GM13976 (cell line): ENCODE data around the gene RASA3.

ENCODE experiments used
- DNase-seq: peaks from one replicate; pipeline ENCODE4 v3.0.0; 2012; ENCODE audit warnings: low spot score
- in situ Hi-C: fragments of 300-500 bp; cut with MboI; formaldehyde crosslinking; loops from one replicate; pipeline ENCODE4 v1.12.0; 2022; ENCODE audit warnings: low sequenced_read_pairs, mixed read lengths, inconsistent platforms; ENCODE audit not compliant: unreplicated experiment
- TF ChIP-seq, protein P1 (sequence below): IDR thresholded peaks from 2 replicates; pipeline ENCODE4 v1.5.1; 2012; ENCODE audit warnings: borderline replicate concordance, mild to moderate bottlenecking; ENCODE audit not compliant: insufficient read depth; ENCODE audit errors: extremely low read depth, missing control alignments, control extremely low read depth

Gene RASA3

DNA sequence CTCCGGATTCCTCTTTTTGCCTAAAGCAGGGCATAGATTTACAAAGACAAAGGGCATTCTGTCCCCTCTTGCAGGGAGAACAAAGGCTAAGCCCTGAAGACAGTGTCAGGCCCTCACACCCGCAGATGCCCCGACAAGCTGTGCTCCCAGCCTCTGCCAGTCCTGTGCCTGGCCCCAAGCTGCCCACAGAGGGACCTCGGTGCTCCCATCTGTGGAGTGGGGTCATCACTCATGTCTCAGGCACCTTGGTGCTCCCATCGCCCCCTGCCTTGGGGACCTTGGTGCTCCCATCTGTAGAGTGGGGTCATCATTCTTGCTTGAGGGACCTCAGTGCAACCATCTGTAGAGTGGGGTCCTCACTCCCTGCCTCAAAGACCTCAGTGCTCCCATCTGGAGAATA, 182.9 kb downstream of the RASA3 start:
- DNase-seq, result no peak
- TF ChIP-seq, protein P1, sequence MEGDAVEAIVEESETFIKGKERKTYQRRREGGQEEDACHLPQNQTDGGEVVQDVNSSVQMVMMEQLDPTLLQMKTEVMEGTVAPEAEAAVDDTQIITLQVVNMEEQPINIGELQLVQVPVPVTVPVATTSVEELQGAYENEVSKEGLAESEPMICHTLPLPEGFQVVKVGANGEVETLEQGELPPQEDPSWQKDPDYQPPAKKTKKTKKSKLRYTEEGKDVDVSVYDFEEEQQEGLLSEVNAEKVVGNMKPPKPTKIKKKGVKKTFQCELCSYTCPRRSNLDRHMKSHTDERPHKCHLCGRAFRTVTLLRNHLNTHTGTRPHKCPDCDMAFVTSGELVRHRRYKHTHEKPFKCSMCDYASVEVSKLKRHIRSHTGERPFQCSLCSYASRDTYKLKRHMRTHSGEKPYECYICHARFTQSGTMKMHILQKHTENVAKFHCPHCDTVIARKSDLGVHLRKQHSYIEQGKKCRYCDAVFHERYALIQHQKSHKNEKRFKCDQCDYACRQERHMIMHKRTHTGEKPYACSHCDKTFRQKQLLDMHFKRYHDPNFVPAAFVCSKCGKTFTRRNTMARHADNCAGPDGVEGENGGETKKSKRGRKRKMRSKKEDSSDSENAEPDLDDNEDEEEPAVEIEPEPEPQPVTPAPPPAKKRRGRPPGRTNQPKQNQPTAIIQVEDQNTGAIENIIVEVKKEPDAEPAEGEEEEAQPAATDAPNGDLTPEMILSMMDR, result no peak
- in situ Hi-C loops, result no loop called here

DNA sequence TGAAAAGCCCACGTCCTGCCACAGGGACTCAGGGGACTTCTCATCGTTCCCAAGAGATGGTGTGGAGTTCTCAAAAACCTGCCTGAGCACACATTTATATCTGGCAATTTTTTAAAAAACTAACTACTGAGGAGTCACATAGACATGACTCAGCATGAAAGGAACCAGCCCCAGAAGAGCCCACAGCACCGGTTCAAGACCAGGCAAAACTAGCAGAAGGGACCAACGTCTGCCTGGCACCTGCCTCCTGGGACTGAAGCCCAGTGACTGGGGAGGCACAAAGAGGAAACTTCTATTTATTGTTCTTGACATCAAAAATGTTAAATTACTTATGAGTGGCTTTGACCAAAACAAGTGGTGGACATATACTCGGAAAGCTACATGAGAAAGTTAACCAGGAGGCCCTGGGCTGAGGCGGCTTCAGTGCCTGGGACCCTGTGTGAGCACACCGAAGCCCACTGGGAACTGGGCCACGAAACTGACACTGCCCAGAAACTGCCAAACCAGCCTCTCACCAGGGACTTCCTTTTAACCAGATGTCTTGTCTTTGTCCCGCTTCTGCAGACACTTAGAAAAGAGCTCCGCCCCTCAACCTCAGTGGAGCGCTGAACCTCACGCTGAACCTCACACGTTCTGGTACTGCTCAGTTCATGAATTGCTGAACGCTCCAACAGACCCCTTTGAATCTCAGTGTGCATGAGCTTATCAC, 184.2 kb downstream of the RASA3 start:
- DNase-seq, result no peak
- in situ Hi-C loops, result no loop called here
- TF ChIP-seq, protein P1, result no peak

DNA sequence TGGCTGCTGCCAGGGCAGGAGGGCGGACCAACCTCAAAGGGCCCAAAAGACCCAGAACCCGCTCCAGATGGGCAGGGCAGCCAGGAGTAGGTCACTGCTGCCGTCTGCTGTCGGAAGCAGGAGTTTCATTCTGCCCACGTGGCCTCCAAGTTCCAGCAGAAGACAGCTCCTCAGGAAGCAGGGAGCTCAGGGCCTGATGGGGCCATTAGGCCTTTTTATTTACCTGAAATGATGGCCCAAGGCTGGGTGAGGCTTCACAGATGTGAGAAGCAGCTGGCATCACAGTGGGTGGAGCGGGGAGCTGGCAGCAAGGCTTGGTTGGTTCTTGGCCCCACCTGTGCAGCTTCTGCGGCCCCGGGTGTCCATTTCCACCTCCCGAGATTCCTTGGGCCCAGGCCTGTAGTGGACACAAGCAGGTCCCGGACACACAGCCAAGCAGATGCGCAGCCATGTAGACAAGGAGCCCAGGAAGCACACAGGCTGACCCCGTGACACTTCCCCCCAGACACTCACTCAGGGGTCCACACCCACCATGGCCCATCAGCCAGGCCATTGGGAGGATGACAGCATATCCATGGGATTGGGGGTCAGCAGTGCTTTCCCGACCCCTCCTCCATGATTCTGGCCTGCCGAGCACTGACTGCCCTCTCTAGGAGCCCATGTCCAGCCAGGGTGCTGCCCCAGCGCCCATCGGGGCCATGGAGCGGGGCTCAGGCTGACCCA, 185.0 kb downstream of the RASA3 start:
- TF ChIP-seq, protein P1, result no peak
- in situ Hi-C loops, result no loop called here
- no peak for DNase-seq

DNA sequence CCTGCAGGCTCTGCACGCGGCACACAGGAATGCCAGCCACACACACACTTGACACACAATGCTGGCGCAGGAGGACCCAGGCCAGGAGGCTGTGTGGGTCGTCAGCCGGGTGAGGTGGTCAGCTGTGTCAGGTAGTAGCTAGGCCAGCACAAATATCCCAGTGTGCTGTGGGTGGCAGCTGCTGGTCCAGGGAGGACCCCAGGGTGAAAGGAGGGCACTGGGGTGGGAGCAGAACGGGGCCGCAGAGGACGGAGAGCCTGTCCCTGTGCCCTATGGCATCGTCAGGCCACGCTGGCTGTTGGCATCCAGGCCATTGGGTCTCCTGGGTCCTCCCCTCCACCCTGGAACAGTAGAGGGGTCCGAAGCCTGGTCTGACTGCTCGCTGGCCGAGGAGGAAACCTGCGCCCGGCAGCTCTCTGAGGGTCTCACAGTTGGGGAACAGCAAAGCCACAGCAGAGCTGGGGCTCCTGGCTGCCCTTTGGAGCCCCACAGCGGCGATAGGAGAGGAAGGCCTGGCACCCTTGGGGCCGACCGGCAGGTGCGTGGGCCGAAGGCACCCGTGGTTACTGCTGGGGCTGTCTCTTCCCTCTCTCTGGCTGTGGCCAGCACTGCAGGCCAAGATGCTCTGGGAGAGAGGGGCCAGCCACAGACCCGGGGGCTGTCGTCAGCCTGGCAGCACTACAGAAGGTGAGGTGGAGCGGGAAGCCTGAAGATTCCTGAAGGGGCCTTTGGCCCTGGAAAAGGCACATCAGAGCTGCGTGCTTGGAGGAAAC, 185.8 kb downstream of the RASA3 start:
- TF ChIP-seq, protein P1, result no peak
- no peak for DNase-seq
- in situ Hi-C loops, result no loop called here

DNA sequence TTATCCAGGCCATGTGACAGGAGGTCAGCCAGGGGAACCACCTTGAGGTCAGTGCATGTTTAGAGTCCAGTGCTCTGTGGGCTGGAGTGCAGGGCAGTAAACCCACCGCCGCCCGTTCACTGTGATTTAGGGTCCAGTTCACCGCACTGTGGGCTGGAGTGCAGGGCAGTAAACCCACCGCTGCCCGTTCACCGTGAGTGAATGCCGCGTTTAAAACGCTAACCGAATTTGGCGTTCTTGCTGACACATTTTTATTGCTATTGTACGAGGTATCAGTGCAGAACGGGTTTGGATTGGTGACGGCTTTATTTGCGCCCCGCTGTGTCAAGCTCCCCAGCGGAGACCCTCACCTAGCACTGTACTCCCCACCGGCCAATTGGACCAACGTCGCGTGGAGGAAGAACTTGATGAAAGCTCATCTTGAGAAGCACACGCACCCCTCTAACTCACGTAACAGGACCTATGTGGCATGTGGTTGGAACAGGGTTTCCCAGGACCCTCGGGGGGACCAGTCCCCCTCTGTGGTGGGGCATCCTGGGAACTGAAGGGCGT, 186.5 kb downstream of the RASA3 start:
- no peak for DNase-seq
- TF ChIP-seq, protein P1, result no peak
- in situ Hi-C loops, result no loop called here

DNA sequence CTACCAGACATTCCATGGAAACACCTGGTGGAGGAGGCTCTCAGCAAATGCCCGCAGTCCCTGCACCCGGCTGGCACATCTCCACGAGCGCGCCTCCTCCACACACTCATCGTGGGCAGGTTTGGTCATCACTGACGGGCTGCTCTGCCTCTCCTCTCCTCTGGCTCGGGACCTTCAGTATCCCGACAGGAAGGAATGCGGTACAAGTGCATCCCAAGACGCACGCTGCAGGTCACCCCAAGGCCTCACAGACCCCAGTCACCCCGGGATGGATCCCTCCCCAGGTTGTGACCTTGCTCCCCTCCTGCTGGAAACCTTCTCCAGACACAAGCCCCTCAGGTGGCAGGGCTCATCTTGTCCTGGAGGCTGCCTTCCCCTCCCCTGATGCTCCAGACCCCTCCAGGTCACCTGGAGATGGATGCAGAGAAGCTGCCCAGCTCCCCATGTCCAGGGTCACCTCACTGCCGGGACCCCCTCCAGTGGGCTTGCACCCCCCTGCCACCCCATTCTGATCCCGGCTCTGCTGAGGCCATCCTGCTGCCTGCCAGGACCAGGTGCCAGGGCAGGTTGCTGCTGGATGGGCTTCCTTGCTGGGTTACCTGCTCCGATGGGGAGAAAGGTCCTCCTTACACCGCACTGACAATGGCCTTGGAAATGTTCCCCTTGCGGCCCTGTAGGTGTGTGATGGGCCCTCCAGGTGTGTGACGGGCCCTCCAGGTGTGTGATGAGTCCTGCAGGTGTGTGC, 188.4 kb downstream of the RASA3 start:
- no peak for DNase-seq
- in situ Hi-C loops, result no loop called here
- TF ChIP-seq, protein P1, result no peak
